ENCODE data around the gene FAM107A.

The FAM107A gene

DNA sequence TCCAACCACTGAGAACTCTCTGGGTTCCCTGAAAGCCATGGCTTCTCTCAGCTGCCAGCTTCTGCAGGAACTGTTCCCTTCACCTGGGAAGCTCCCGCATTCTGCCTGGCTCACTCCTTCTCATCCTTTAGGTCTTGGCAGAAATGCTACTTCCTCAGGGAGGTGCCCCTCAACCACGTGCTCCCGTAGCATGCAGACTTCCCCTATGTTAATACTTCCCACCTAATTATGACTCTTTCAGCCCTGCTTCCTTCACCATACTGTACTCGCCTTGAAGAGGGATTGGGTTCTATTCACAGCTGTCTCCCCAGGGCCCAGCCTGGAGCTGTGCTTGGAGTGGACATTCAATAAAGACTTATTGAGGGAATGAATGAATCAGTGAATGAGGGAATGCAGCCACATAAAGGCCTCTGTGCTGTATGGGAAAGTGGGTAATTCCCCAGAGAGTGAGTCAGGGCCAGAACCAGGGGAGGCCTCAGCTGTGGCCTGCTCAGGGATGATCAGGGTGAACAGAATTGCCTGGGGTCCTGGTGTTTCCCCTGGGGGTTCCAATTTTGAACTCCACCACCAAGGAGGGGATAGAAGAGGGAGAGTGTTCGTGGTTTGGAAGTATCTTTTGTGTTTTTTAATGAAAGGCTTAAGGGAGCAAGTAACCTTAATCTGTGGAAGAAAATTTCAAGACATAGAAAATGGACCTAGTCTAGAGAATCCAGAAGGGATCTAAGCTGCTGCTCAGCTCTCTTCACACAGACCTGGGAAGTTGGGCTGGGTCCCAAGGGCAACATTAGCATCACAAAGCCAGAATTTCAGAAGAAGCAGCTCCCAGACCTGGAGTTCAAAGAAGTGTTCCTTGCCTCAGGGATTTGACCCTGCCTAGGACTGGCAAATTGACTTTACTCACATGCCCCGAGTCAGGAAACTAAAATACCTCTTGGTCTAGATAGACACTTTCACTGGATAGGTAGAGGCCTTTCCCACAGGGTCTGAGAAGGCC, 14.6 kb upstream of the FAM107A start:
- ATAC-seq: no peak
- TF ChIP-seq CREB5 (CRISPR knock-in tag; IDR thresholded peaks at IDR 0.05; ENCODE audit: low read depth) (no peak), ZFP30 (CRISPR knock-in tag; IDR thresholded peaks at IDR 0.05) (no peak), PPARA (CRISPR knock-in tag; IDR thresholded peaks at IDR 0.05; ENCODE audit: borderline replicate concordance) (no peak), ESRRG (CRISPR knock-in tag; IDR thresholded peaks at IDR 0.05) (no peak), OSR1 (CRISPR knock-in tag; IDR thresholded peaks at IDR 0.05) (no peak), RARB (CRISPR knock-in tag; IDR thresholded peaks at IDR 0.05) (no peak)

DNA sequence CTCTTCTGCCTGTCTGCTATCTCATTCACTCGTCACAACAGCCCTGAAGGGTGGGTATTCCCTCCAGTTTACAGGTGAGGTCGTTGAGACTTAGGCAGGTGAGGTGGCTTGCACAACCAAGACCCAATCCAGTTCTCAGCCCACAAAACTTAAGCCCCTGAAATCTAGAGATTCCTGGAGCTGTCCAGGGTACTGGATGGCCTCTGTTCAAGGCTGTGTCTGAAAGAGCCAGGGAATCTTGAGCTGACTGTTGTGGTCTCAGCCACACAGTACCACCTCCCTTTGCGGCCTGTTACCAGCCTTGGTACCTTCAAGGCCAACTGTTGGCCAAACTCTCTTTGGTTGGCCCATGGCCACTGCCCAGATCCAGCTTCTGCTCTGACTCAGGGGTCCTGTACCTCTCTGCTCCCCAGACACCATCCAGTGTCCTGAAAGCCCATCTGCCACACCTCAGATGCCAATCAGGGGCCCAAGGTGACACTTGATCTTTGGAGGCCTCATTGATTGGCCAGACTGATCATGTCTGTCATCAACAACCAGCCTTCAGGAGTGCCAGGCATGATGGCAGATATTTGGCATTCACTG, 10.9 kb upstream of the FAM107A start:
- ATAC-seq: peak; percentile 39; the same call in 1 of the 3 replicates

GRCh38 chr3:58586776-58587192, 9.6 kb upstream of the FAM107A start:
- TF ChIP-seq ZNF565 (CRISPR knock-in tag; conservative IDR thresholded peaks at IDR 0.05; ENCODE audit: low read depth) (no peak), GLIS3 (CRISPR knock-in tag; IDR thresholded peaks at IDR 0.05) (no peak), CREB5 (CRISPR knock-in tag; IDR thresholded peaks at IDR 0.05; ENCODE audit: low read depth) (no peak), ZNF8 (CRISPR knock-in tag; IDR thresholded peaks at IDR 0.05) (no peak), PPARA (CRISPR knock-in tag; IDR thresholded peaks at IDR 0.05; ENCODE audit: borderline replicate concordance) (no peak), OSR1 (CRISPR knock-in tag; IDR thresholded peaks at IDR 0.05) (no peak), POU6F1 (CRISPR knock-in tag; IDR thresholded peaks at IDR 0.05; ENCODE audit: borderline replicate concordance, low read depth) (no peak), ZFP30 (CRISPR knock-in tag; IDR thresholded peaks at IDR 0.05) (no peak), CSDC2 (CRISPR knock-in tag; IDR thresholded peaks at IDR 0.05) (no peak)
- TF ChIP-seq, protein P1, sequence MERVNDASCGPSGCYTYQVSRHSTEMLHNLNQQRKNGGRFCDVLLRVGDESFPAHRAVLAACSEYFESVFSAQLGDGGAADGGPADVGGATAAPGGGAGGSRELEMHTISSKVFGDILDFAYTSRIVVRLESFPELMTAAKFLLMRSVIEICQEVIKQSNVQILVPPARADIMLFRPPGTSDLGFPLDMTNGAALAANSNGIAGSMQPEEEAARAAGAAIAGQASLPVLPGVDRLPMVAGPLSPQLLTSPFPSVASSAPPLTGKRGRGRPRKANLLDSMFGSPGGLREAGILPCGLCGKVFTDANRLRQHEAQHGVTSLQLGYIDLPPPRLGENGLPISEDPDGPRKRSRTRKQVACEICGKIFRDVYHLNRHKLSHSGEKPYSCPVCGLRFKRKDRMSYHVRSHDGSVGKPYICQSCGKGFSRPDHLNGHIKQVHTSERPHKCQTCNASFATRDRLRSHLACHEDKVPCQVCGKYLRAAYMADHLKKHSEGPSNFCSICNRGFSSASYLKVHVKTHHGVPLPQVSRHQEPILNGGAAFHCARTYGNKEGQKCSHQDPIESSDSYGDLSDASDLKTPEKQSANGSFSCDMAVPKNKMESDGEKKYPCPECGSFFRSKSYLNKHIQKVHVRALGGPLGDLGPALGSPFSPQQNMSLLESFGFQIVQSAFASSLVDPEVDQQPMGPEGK (CRISPR knock-in tag; IDR thresholded peaks at IDR 0.05; ENCODE audit: borderline replicate concordance): no peak
- no peak for ATAC-seq

More for the DNA sequence above, 10.9 kb upstream of the FAM107A start:
- TF ChIP-seq ZFP30 (CRISPR knock-in tag; IDR thresholded peaks at IDR 0.05) (no peak), GLIS3 (CRISPR knock-in tag; IDR thresholded peaks at IDR 0.05) (no peak), ESRRG (CRISPR knock-in tag; IDR thresholded peaks at IDR 0.05) (no peak), SNAI2 (CRISPR knock-in tag; IDR thresholded peaks at IDR 0.05) (no peak)

GRCh38 chr3:58585994-58586393, 8.8 kb upstream of the FAM107A start:
- no peak for ATAC-seq
- no peak for TF ChIP-seq ZNF70 (CRISPR knock-in tag; IDR thresholded peaks at IDR 0.05)
- TF ChIP-seq BACH2 (CRISPR knock-in tag; IDR thresholded peaks at IDR 0.05; ENCODE audit: borderline replicate concordance): no peak
- TF ChIP-seq CSDC2 (CRISPR knock-in tag; IDR thresholded peaks at IDR 0.05): no peak
- no peak for TF ChIP-seq ZC3H10 (CRISPR knock-in tag; IDR thresholded peaks at IDR 0.05)
- TF ChIP-seq SNAI2 (CRISPR knock-in tag; IDR thresholded peaks at IDR 0.05): no peak
- TF ChIP-seq ZNF8 (CRISPR knock-in tag; IDR thresholded peaks at IDR 0.05): no peak
- TF ChIP-seq, protein P2, sequence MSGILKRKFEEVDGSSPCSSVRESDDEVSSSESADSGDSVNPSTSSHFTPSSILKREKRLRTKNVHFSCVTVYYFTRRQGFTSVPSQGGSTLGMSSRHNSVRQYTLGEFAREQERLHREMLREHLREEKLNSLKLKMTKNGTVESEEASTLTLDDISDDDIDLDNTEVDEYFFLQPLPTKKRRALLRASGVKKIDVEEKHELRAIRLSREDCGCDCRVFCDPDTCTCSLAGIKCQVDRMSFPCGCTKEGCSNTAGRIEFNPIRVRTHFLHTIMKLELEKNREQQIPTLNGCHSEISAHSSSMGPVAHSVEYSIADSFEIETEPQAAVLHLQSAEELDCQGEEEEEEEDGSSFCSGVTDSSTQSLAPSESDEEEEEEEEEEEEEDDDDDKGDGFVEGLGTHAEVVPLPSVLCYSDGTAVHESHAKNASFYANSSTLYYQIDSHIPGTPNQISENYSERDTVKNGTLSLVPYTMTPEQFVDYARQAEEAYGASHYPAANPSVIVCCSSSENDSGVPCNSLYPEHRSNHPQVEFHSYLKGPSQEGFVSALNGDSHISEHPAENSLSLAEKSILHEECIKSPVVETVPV (CRISPR knock-in tag; IDR thresholded peaks at IDR 0.05): no peak
- TF ChIP-seq ARNTL (CRISPR knock-in tag; IDR thresholded peaks at IDR 0.05; ENCODE audit: borderline replicate concordance, low read depth): no peak
- TF ChIP-seq ISL1 (CRISPR knock-in tag; IDR thresholded peaks at IDR 0.05): no peak
- TF ChIP-seq ESRRG (CRISPR knock-in tag; IDR thresholded peaks at IDR 0.05): no peak
- no peak for TF ChIP-seq ZFP3 (CRISPR knock-in tag; IDR thresholded peaks at IDR 0.05)
- no peak for TF ChIP-seq RARB (CRISPR knock-in tag; IDR thresholded peaks at IDR 0.05)
- TF ChIP-seq PPARA (CRISPR knock-in tag; IDR thresholded peaks at IDR 0.05; ENCODE audit: borderline replicate concordance): no peak
- no peak for TF ChIP-seq OSR1 (CRISPR knock-in tag; IDR thresholded peaks at IDR 0.05)
- no peak for TF ChIP-seq ZFP30 (CRISPR knock-in tag; IDR thresholded peaks at IDR 0.05)

All from SK-N-SH treated with all-trans-retinoic acid at 6 μM for 48 hours (cell line).